Ovary (tissue), 3 donors: ENCODE measurements around the gene CNTN5.

ENCODE experiments used
- EP300 ChIP-seq: sonication (generic); formaldehyde crosslinking; IDR thresholded peaks from one replicate; pipeline ENCODE4 v1.6.1; 2017; ENCODE audit warnings: antibody characterized with exemption
- POLR2A ChIP-seq: fragments of 450-650 bp; IDR thresholded peaks from one replicate; pipeline ENCODE4 v1.6.1; 2017; ENCODE audit warnings: antibody characterized with exemption, mild to moderate bottlenecking, moderate library complexity
- TF ChIP-seq, protein P1 (sequence below), 3 donors: fragments of 450-650 bp in 2 of 3; fragments of 200-600 bp in 1 of 3; IDR thresholded peaks; one replicate each; pipeline versions ENCODE4 v1.5.1 to v1.8.0; 2016 to 2022; ENCODE audit warnings: antibody characterized with exemption in 3 of 3, mild to moderate bottlenecking in 1 of 3
- donor health status: DM: no; HTN: no; CAD: no.

DNA sequence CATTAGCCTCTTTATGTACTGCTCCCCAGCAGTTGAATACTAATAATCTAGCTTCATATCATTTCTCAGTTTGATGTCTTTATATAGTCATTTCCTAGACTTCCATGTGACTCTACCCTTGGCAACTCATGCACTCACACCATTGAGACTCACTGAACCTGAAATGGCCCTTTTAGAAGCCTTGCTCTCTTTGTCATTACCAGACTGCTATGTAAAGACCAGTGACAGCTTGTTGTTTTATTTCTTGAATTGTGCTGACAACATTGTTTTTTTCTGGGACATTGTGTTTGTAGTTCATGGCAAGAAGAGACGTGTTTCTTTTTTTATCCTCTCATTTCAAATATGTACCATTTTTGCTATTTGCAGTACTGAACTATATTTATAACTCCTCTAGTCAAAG is 256.5 kb downstream of the CNTN5 start:
- TF ChIP-seq EP300 = no peak
- TF ChIP-seq, protein P1, sequence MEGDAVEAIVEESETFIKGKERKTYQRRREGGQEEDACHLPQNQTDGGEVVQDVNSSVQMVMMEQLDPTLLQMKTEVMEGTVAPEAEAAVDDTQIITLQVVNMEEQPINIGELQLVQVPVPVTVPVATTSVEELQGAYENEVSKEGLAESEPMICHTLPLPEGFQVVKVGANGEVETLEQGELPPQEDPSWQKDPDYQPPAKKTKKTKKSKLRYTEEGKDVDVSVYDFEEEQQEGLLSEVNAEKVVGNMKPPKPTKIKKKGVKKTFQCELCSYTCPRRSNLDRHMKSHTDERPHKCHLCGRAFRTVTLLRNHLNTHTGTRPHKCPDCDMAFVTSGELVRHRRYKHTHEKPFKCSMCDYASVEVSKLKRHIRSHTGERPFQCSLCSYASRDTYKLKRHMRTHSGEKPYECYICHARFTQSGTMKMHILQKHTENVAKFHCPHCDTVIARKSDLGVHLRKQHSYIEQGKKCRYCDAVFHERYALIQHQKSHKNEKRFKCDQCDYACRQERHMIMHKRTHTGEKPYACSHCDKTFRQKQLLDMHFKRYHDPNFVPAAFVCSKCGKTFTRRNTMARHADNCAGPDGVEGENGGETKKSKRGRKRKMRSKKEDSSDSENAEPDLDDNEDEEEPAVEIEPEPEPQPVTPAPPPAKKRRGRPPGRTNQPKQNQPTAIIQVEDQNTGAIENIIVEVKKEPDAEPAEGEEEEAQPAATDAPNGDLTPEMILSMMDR (IDR thresholded peaks at IDR 0.05) = no peak
- no peak for TF ChIP-seq POLR2A
